Inferior parietal cortex (tissue), 1 donor: ENCODE data around the gene NCAPD3.
A peak's percentile ranks its signal among the peaks of the same experiment; 100 is the strongest.
"Not testable (repeated sequence)": the region's sequence is repeated elsewhere in the genome, so short reads cannot be mapped to it uniquely, and the experiment has no call there.

ENCODE experiments used
- DNase-seq: peaks from one replicate; pipeline ENCODE4 v3.0.0-alpha.2; 2016; ENCODE audit errors: extremely low spot score

NCAPD3 gene

DNA sequence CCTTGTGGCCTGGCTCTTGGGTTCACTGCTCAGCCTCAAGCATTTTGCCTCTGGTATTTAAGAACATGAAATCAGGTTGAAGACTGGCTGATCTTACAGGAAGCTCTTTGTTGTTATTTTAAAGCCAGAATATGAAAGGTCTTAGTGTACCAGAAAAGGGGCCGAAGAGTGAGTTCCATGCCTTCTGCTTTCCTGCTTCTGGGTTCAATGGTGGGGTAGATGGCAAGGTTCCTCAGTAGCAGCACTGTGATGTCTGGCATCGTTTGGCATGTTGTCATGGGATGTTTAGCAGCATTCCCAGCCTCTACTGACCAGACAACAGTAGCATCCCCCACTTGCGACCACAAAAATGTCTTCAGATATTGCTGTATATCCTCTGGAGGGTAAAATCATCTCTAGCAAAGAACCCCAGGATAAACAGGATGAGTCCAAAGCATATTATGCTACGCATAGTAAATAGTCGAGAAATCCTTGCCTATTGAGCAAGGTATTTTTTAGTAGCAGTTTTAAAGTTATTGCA is 3.1 kb upstream of the NCAPD3 start:
- no peak for DNase-seq

GRCh38 chr11:134224710-134225664 is 1.2 kb upstream of the NCAPD3 start:
- peak; percentile 44 for DNase-seq

GRCh38 chr11:134223121-134223520 is 646 bp downstream of the NCAPD3 start:
- DNase-seq: no peak

DNA sequence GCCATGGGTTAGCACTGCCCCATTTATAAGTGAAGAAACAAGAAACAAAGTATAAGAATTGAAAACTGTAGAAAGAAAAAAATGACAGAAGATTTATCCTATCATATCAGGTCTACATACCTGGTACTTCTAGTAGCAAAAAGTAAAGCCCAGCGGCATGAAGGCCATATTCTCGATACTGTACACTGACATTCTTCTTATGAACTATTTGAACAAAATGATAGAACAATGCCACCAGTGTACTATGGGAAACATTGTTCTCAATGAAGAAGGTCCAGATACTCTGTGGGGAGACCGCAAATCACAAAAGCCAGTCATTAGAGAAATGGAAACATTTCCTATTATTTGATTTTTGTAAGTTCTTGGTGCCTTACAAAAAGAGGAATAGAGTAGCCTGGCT is 7.0 kb downstream of the NCAPD3 start:
- no peak for DNase-seq

GRCh38 chr11:134215836-134216235 is 7.9 kb downstream of the NCAPD3 start:
- peak; percentile 31 for DNase-seq

GRCh38 chr11:134207538-134208239 is 16.1 kb downstream of the NCAPD3 start:
- no peak for DNase-seq

DNA sequence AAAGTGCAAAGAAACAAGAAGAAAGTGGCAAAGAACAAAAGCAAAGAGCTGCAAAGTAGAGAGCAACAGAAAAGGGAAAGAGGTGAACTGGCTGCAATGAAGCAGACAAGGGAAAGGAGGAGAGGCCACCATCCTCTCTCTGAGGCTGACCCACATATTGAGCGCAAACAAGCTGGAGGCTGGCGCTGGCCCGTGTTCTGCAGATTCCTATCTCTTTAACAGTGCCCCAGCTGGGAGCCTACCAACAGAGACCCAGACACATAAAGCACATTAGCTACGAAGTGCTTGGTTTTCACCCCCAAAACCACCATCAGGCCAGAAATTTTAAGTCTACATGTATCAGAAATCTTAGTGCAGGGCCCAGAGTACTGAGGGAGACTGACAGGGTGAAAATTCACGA is 17.6 kb downstream of the NCAPD3 start:
- DNase-seq: no peak

GRCh38 chr11:134205729-134206128 is 18.0 kb downstream of the NCAPD3 start:
- no peak for DNase-seq

GRCh38 chr11:134202661-134203060 is 21.1 kb downstream of the NCAPD3 start:
- no peak for DNase-seq

DNA sequence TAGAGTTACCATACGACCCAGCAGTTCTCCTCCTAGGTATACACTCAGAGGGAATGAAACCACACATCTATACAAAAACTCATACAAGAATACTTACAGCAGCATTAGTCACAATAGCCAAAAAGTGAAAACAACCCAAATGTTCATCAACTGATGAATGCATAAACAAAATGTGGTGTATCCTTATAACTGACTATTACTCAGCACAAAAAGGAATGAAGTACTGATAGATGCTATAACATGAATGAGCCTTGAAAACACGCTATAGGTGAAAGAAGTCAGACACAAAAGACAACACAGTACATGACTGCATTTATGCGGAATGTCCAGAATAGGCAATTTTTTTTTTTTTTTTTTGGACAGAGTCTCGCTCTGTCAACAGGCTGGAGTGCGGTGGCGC is 23.1 kb downstream of the NCAPD3 start:
- DNase-seq: no peak

DNA sequence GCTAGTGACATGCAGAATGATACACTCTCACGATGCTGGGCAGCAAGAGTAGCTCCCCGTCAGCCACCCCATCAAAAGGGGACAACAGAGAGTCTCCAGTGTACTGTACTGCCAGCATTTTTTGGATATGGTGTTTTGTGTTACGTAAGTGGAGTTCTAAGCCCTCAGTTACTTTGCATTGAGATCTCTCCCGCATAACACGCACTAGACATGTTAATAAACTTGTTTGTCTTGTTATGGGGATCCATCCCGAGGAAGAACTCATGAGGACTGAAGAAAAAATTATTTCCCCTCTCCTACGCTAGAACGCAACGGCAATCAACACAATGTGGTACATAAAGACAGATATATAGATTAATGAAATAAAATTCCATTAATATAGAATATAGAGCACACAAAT is 24.2 kb downstream of the NCAPD3 start:
- no peak for DNase-seq

DNA sequence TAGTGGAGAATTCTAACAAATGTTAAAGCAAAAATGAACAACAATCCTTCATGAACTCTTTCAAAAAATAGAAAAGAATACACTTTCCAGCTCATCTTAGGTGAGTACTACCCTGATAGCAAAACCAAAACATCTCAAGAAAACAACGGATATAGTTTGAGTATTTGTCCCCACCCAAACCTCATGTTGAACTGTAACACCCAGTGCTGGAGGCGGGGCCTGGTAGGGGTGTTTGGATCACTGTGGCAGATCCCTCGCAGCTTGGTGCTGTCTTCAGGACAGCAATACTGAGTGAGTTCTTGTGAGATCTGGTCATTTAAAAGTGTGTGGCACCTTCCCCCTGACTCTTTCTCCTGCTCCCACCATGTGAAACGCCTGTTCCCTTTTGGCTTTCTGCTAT is 27.0 kb downstream of the NCAPD3 start:
- DNase-seq: no peak

- DNase-seq: not testable (repeated sequence)
These were observed 35.7 kb downstream of the NCAPD3 start for GRCh38 chr11:134188092-134188491.

GRCh38 chr11:134181707-134182106 is 42.1 kb downstream of the NCAPD3 start:
- DNase-seq: no peak

DNA sequence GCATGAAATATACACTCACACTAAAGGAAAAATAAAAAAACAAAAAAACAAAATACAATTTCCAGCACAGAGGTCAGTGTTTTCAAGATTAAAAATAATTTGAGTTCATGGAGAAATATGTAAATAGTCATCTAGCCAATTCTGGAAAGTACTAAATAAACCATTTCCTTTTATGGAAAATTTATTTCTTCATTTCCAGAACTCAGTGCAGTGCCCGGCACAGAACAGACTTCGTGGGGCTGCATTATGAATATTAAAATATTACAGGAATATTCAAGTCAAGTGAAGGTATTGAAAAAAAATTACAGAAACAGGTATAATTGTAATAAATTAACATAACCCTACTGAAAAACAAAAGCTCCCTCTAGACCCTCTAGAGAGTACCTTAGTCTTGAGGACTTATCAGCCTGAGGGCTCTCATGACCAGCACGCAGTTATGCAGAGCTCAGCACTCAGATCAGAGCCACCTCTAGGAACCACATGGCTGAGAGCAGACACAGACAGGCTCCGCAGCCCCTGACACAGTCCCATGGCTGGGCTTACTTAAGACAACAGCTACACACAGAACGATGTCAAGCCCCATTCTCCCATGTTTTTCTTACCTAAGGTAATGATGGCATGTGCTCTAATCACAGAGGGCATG is 45.6 kb downstream of the NCAPD3 start:
- DNase-seq: no peak

GRCh38 chr11:134176284-134176683 is 47.5 kb downstream of the NCAPD3 start:
- DNase-seq: peak; percentile 5

DNA sequence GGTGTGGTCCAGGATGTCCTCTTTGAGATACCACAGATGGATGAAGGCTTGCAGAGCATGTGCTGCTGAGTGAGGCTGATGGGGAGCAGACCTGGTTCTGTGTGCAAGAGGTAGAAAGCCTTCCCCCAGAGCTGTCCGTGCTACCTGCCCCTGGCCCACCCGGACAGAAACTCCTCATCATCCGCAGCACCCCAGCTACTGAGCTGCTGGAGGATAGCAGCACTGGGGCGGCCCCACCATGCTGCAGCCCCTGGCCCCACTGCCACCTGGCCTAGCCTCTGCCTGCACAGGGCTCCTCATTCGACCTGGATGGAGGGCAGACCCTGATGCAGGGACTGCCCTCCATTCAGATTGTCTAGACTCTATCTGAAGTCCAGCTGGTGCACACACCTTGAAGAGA is 50.5 kb downstream of the NCAPD3 start:
- no peak for DNase-seq

GRCh38 chr11:134171951-134172350 is 51.8 kb downstream of the NCAPD3 start:
- no peak for DNase-seq

- DNase-seq: no peak
These were observed 52.9 kb downstream of the NCAPD3 start for GRCh38 chr11:134170919-134171281.

DNA sequence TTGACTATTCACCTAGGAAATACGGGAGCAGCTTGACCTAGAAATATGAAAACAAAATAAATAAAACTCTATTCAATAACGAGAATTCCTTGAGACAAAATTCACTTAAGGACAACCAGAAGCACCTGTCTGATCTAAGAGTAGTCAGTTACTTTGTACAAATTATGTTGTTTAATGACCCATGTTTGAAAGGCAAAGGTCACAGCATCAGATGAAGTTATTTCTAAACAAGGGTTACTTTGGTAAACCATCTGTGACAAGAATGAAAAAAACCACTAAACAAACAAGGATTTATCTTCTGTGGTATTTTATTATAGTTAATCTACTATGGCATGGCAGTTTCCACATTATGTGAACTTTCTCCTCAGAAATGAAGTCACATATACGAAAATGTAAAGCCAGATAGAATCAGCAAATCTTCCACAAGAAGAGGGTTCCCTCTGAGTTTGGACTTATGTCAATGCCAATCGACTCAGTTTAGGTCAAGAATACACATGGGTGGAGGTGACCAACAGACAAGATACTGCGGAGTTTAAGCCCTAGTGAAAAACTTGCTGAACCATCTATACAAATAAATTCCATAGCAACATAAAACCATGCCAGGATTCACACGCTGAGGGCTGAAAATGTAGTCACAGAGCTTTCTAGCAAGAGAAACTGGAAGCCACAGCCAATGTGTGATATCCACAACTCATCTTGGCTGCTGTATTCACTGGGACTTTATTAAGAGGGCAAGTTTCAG is 53.4 kb downstream of the NCAPD3 start:
- DNase-seq: no peak

- DNase-seq: no peak
These were observed 59.0 kb downstream of the NCAPD3 start for GRCh38 chr11:134164490-134165370.
